SK-N-SH (cell line): ENCODE measurements around the gene SLC12A4. TPM values are rescaled to one million over a fixed set of nuclear protein-coding genes. Genes with fewer than 3 reads are reported as not detected.

Experiments
- CTCF ChIA-PET: fragments of 300-600, 350-600 bp; formaldehyde crosslinking; extraction: SDS; loops from one replicate; lab custom pipeline; 2021; lab: Yijun Ruan, JAX
- POLR2A ChIA-PET: fragments of 350-600 bp; sonication (Branson Sonifier 250); formaldehyde crosslinking; extraction: SDS; loops from one replicate; lab custom pipeline; 2020; ENCODE audit warnings: antibody characterized with exemption, inconsistent platforms; lab: Yijun Ruan, JAX
- DNase-seq: peaks from one replicate; pipeline ENCODE4 v3.0.0; 2012
- H2AFZ ChIP-seq: fragments of 200-600 bp; sonication (generic); 2 replicates; pipeline ENCODE4 v1.8.1; 2016; ENCODE audit warnings: antibody characterized with exemption, mild to moderate bottlenecking, low read depth
- H3F3A ChIP-seq: fragments of 200-600 bp; sonication (generic); replicated peaks from 2 replicates; pipeline ENCODE3; 2016; ENCODE audit warnings: antibody characterized with exemption, mild to moderate bottlenecking; ENCODE audit not compliant: insufficient read depth
- H3K27ac ChIP-seq, 2 experiments: fragments of 200-500 bp in 1 of 2; fragments of 200-600 bp in 1 of 2; sonication (Bioruptor generic) in 1 of 2; sonication (generic), shearing (Covaris generic) in 1 of 2; 2 replicates each; pipeline versions ENCODE4 v1.5.1 to v1.6.1; 2014 to 2016; ENCODE audit warnings: low read depth in 2 of 2, inconsistent platforms in 1 of 2, low read length in 1 of 2, mild to moderate bottlenecking in 1 of 2, mixed read lengths in 1 of 2
- H3K27me3 ChIP-seq: fragments of 200-600 bp; sonication (generic), shearing (Covaris generic); 2 replicates; pipeline ENCODE4 v1.6.1; 2016; ENCODE audit warnings: mixed run types; ENCODE audit not compliant: insufficient read depth
- H3K36me3 ChIP-seq, 2 experiments: fragments of 200-500 bp in 1 of 2; fragments of 200-600 bp in 1 of 2; sonication (Bioruptor generic) in 1 of 2; sonication (generic) in 1 of 2; replicated peaks in 1 of 2; 2 replicates each; pipeline versions ENCODE3 to v1.5.1; 2014 to 2016; ENCODE audit warnings: low read length in 1 of 2, mild to moderate bottlenecking in 1 of 2; ENCODE audit not compliant: insufficient read depth in 2 of 2, control insufficient read depth in 1 of 2
- H3K4me1 ChIP-seq, 2 experiments: fragments of 200-500 bp in 1 of 2; fragments of 200-600 bp in 1 of 2; sonication (Bioruptor generic) in 1 of 2; sonication (generic), shearing (Covaris generic) in 1 of 2; 2 replicates each; pipeline versions ENCODE4 v1.5.1 to v1.6.1; 2014 to 2016; ENCODE audit warnings: low read depth in 1 of 2, low read length in 1 of 2, mixed run types in 1 of 2; ENCODE audit not compliant: insufficient read depth in 2 of 2, control insufficient read depth in 1 of 2
- H3K4me2 ChIP-seq: fragments of 200-600 bp; sonication (generic), shearing (Covaris generic); 2 replicates; pipeline ENCODE4 v1.6.1; 2017; ENCODE audit warnings: mixed run types
- H3K4me3 ChIP-seq, 2 experiments: fragments of 200-500 bp in 1 of 2; fragments of 200-600 bp in 1 of 2; sonication (Bioruptor generic) in 1 of 2; sonication (generic), shearing (Covaris generic) in 1 of 2; 2 replicates each; pipeline versions ENCODE4 v1.5.1 to v1.8.1; 2014 to 2016; ENCODE audit warnings: low read depth in 2 of 2, inconsistent platforms in 1 of 2, low read length in 1 of 2, mild to moderate bottlenecking in 1 of 2, mixed read lengths in 1 of 2, moderate library complexity in 1 of 2
- H3K79me2 ChIP-seq: fragments of 200-600 bp; sonication (generic); 2 replicates; pipeline ENCODE4 v1.8.1; 2017; ENCODE audit warnings: mild to moderate bottlenecking; ENCODE audit not compliant: insufficient read depth
- H3K9ac ChIP-seq: fragments of 200-600 bp; sonication (generic); 2 replicates; pipeline ENCODE4 v1.6.1; 2017; ENCODE audit warnings: mixed run types
- H3K9me2 ChIP-seq: fragments of 200-600 bp; sonication (generic); 2 replicates; pipeline ENCODE4 v1.6.1; 2017; ENCODE audit warnings: mixed run types
- H3K9me3 ChIP-seq: fragments of 200-600 bp; sonication (generic); 2 replicates; pipeline ENCODE4 v1.6.1; 2017; ENCODE audit warnings: mixed run types, mild to moderate bottlenecking, moderate library complexity
- H4K20me1 ChIP-seq: fragments of 200-600 bp; sonication (generic); 2 replicates; pipeline ENCODE4 v1.6.1; 2017; ENCODE audit warnings: mild to moderate bottlenecking, mixed run types; ENCODE audit not compliant: insufficient read depth
- CHD2 ChIP-seq: fragments of 150-350 bp; IDR thresholded peaks from 2 replicates; pipeline ENCODE4 v1.6.1; 2018; ENCODE audit warnings: low read length; ENCODE audit not compliant: partially characterized antibody
- CTCF ChIP-seq: fragments of 200-600 bp; sonication (generic); IDR thresholded peaks from 2 replicates; pipeline ENCODE4 v1.6.1; 2017; ENCODE audit warnings: antibody characterized with exemption, mild to moderate bottlenecking, moderate library complexity
- EP300 ChIP-seq, 2 experiments: IDR thresholded peaks; 2 replicates each; pipeline versions ENCODE4 v1.4.0 to v1.6.1; 2012; ENCODE audit warnings: borderline replicate concordance in 1 of 2, low read depth in 1 of 2, low read length in 1 of 2
- FOXM1 ChIP-seq: IDR thresholded peaks from 2 replicates; pipeline ENCODE4 v1.4.0; 2012; ENCODE audit warnings: low read depth, mild to moderate bottlenecking
- GABPA ChIP-seq: IDR thresholded peaks from 2 replicates; pipeline ENCODE4 v1.4.0; 2012; ENCODE audit warnings: low read depth, mild to moderate bottlenecking
- MAX ChIP-seq: IDR thresholded peaks from 2 replicates; pipeline ENCODE4 v1.4.0; 2012; ENCODE audit warnings: low read depth
- NFIC ChIP-seq: IDR thresholded peaks from 2 replicates; pipeline ENCODE4 v1.4.0; 2012; ENCODE audit warnings: borderline replicate concordance
- NRF1 ChIP-seq: IDR thresholded peaks from 2 replicates; pipeline ENCODE4 v1.6.1; 2012; ENCODE audit warnings: low read depth, mild to moderate bottlenecking, low read length
- POLR2AphosphoS5 ChIP-seq: IDR thresholded peaks from 2 replicates; pipeline ENCODE4 v1.6.1; 2012; ENCODE audit warnings: low read depth, low read length
- REST ChIP-seq: IDR thresholded peaks from 2 replicates; pipeline ENCODE4 v1.6.1; 2012; ENCODE audit warnings: mild to moderate bottlenecking, low read depth, low read length, moderate library complexity
- SIN3A ChIP-seq: IDR thresholded peaks from 2 replicates; pipeline ENCODE4 v1.6.1; 2012; ENCODE audit warnings: low read depth, mild to moderate bottlenecking, low read length, moderate library complexity, borderline replicate concordance
- SMC3 ChIP-seq: IDR thresholded peaks from 2 replicates; pipeline ENCODE4 v1.6.1; 2012; ENCODE audit warnings: low read depth, low read length, improper control_type of control experiment
- TEAD4 ChIP-seq: IDR thresholded peaks from 2 replicates; pipeline ENCODE4 v1.4.0; 2012; ENCODE audit warnings: mild to moderate bottlenecking, borderline replicate concordance; ENCODE audit not compliant: insufficient read depth
- USF1 ChIP-seq: IDR thresholded peaks from 2 replicates; pipeline ENCODE4 v1.4.0; 2012; ENCODE audit warnings: low read depth, borderline replicate concordance
- USF2 ChIP-seq: fragments of 150-350 bp; IDR thresholded peaks from 2 replicates; pipeline ENCODE4 v1.6.1; 2017; ENCODE audit warnings: antibody characterized with exemption, low read length, low read depth, borderline replicate concordance
- YY1 ChIP-seq: IDR thresholded peaks from 2 replicates; pipeline ENCODE4 v1.4.0; 2012; ENCODE audit warnings: low read depth, mild to moderate bottlenecking
- WGBS: methylation state at CpG from one replicate; pipeline ENCODE4 v1.1.6; 2017; ENCODE audit warnings: low lambda C conversion rate; 5-methylcytosine and 5-hydroxymethylcytosine counted together
- polyA plus RNA-seq, 3 experiments: library from polyadenylated mRNA; depleted of rRNA; stranded (reverse); fragments of >200 nt; gene quantifications; 2 replicates each; pipeline ENCODE4 v1.2.3, GENCODE V29; 2012

SLC12A4 gene
- polyA plus RNA-seq, 1 of the 3 experiments (the other 2 are of a cell fraction): 75.8 TPM

- Histone ChIP-seq H3K4me1 (peaks cover 0 to 18% of the 10 kb centered on the region in 2 experiments; a peak in 1 of 4 replicates), H4K20me1 (peaks cover 13% of the 10 kb centered on the region; the same call in 1 of the 2 replicates), H2AFZ (no peak overlapping the region), H3K4me2 (no peak overlapping the region), H3K4me3 (no peak overlapping the region), H3K9me2 (no peaks in the 10 kb centered on the region)
- POLR2A ChIA-PET: no interaction called here
- DNase-seq: no peak
- 91% methylated on average over 20 of the region's 24 CpGs for WGBS
- TF ChIP-seq SIN3A (no peak), MAX (no peak), EP300 (IDR thresholded peaks at IDR 0.05; ENCODE audit: borderline replicate concordance in 1 of 2, low read depth in 1 of 2, low read length in 1 of 2) (no peak), YY1 (no peak), NFIC (no peak), USF1 (no peak), SMC3 (no peak), USF2 (no peak), FOXM1 (no peak), POLR2AphosphoS5 (no peak)
- TF ChIP-seq, all 33 proteins: peak for 0
- CTCF ChIA-PET: interaction anchor here (1.1 to 28.1 kb wide), 3 partner anchors 17 to 129 kb away, joined by 4 to 564 read pairs (median 8); partner anchors contain the start of genes EDC4, NRN1L and PSKH1
- Histone ChIP-seq H3F3A (peaks cover 18% of the 10 kb centered on the region), H3K36me3 (peaks cover 12 to 65% of the 10 kb centered on the region in 2 experiments), H3K9me3 (no peaks in the 10 kb centered on the region), H3K79me2 (peaks cover 5% of the 10 kb centered on the region; the same call in 1 of the 2 replicates), H3K9ac (no peak overlapping the region), H3K27ac (no peak overlapping the region), H3K27me3 (no peaks in the 10 kb centered on the region)
Observed at GRCh38 chr16:67945392-67945933, 23.0 kb downstream of the SLC12A4 start.

- peaks cover 12 to 60% of the 10 kb centered on the region in 2 experiments for H3K36me3 ChIP-seq
Observed at GRCh38 chr16:67944690-67945391, 23.6 kb downstream of the SLC12A4 start.

More at GRCh38 chr16:67944690-67945391, 23.6 kb downstream of the SLC12A4 start:
- TF ChIP-seq TEAD4 (no peak), GABPA (no peak), POLR2AphosphoS5 (no peak), REST (no peak), CHD2 (no peak), NRF1 (no peak), MAX (no peak), FOXM1 (no peak), CTCF (no peak)
- TF ChIP-seq, all 33 proteins: peak for 0
- Histone ChIP-seq H3K4me3 (no peak overlapping the region), H3K4me1 (peaks cover 0 to 22% of the 10 kb centered on the region in 2 experiments; a peak in 1 of 4 replicates), H3K9me3 (no peaks in the 10 kb centered on the region), H3K9ac (no peak overlapping the region), H4K20me1 (peaks cover 13% of the 10 kb centered on the region; the same call in 1 of the 2 replicates), H3K79me2 (peaks cover 6% of the 10 kb centered on the region; the same call in 1 of the 2 replicates), H3K4me2 (no peak overlapping the region), H3K27ac (no peak overlapping the region), H2AFZ (no peak overlapping the region), H3K9me2 (no peaks in the 10 kb centered on the region), H3F3A (peaks cover 18% of the 10 kb centered on the region), H3K27me3 (no peaks in the 10 kb centered on the region)
- no peak for DNase-seq
- WGBS: 95% methylated on average over 8 of the region's 24 CpGs
- CTCF ChIA-PET: interaction anchor here (1.1 to 28.1 kb wide), 2 partner anchors 61 to 128 kb away, joined by 4 to 564 read pairs; partner anchors contain the start of genes EDC4, NRN1L and PSKH1
- POLR2A ChIA-PET: interaction anchor here (1.0 kb wide), 1 partner anchor 10 kb away, joined by 3 read pairs; no protein-coding TSS in a partner anchor
